ENCODE measurements around the gene MMP24OS.
"Not testable (repeated sequence)": the region's sequence is repeated elsewhere in the genome, so short reads cannot be mapped to it uniquely, and the experiment has no call there.

The MMP24OS gene

GRCh38 chr20:35317416-35318210, 39.7 kb upstream of the MMP24OS start:
- peak overlapping the region; percentile 82 for H3K27ac ChIP-seq (ENCODE audit: low read depth, low read length)
- H3K4me3 ChIP-seq (ENCODE audit: low read depth in 1 of 2, low read length in 2 of 2) = no peak overlapping the region
- H3K9me3 ChIP-seq (ENCODE audit: low read length) = no peaks in the 10 kb centered on the region
- H3K27me3 ChIP-seq (ENCODE audit: control insufficient read depth in 1 of 2, insufficient read depth in 2 of 2, low read length in 2 of 2) = no peaks in the 10 kb centered on the region
- no peak overlapping the region for H3K9ac ChIP-seq (ENCODE audit: low read length)
- H3K4me1 ChIP-seq (ENCODE audit: insufficient read depth, low read length) = peaks cover 46% of the 10 kb centered on the region
- H3K36me3 ChIP-seq (ENCODE audit: insufficient read depth, low read length) = no peaks in the 10 kb centered on the region

- Histone ChIP-seq H3K9me3 (ENCODE audit: low read length) (no peaks in the 10 kb centered on the region), H3K27ac (ENCODE audit: low read depth, low read length) (peak overlapping the region; percentile 10), H3K4me1 (ENCODE audit: insufficient read depth, low read length) (peaks cover 46% of the 10 kb centered on the region), H3K36me3 (ENCODE audit: insufficient read depth, low read length) (no peaks in the 10 kb centered on the region), H3K27me3 (ENCODE audit: control insufficient read depth in 1 of 2, insufficient read depth in 2 of 2, low read length in 2 of 2) (no peaks in the 10 kb centered on the region), H3K9ac (ENCODE audit: low read length) (no peak overlapping the region), H3K4me3 (ENCODE audit: low read depth in 1 of 2, low read length in 2 of 2) (no peak overlapping the region)
Measured at GRCh38 chr20:35316086-35316485, 38.2 kb upstream of the MMP24OS start.

- not testable (repeated sequence) for H3K9ac ChIP-seq (ENCODE audit: low read length); H3K27me3 ChIP-seq (ENCODE audit: control insufficient read depth in 1 of 2, insufficient read depth in 2 of 2, low read length in 2 of 2); H3K36me3 ChIP-seq (ENCODE audit: insufficient read depth, low read length); H3K4me3 ChIP-seq (ENCODE audit: low read depth in 1 of 2, low read length in 2 of 2); H3K9me3 ChIP-seq (ENCODE audit: low read length)
- peaks cover 44% of the 10 kb centered on the region for H3K4me1 ChIP-seq (ENCODE audit: insufficient read depth, low read length)
- H3K27ac ChIP-seq (ENCODE audit: low read depth, low read length) = peak overlapping the region; percentile 10
Measured at GRCh38 chr20:35315632-35316020, 37.7 kb upstream of the MMP24OS start.

- no peaks in the 10 kb centered on the region for H3K36me3 ChIP-seq (ENCODE audit: insufficient read depth, low read length)
- H3K9ac ChIP-seq (ENCODE audit: low read length) = no peak overlapping the region
- H3K4me3 ChIP-seq (ENCODE audit: low read depth in 1 of 2, low read length in 2 of 2) = no peak overlapping the region
- H3K4me1 ChIP-seq (ENCODE audit: insufficient read depth, low read length) = peaks cover 38% of the 10 kb centered on the region
- no peaks in the 10 kb centered on the region for H3K27me3 ChIP-seq (ENCODE audit: control insufficient read depth in 1 of 2, insufficient read depth in 2 of 2, low read length in 2 of 2)
- no peak overlapping the region for H3K27ac ChIP-seq (ENCODE audit: low read depth, low read length)
- H3K9me3 ChIP-seq (ENCODE audit: low read length) = no peaks in the 10 kb centered on the region
Measured at GRCh38 chr20:35314816-35315631, 37.1 kb upstream of the MMP24OS start.

GRCh38 chr20:35312318-35312717, 34.4 kb upstream of the MMP24OS start:
- no peak overlapping the region for H3K4me3 ChIP-seq (ENCODE audit: low read depth in 1 of 2, low read length in 2 of 2)
- no peaks in the 10 kb centered on the region for H3K9me3 ChIP-seq (ENCODE audit: low read length)
- H3K9ac ChIP-seq (ENCODE audit: low read length) = no peak overlapping the region
- no peaks in the 10 kb centered on the region for H3K27me3 ChIP-seq (ENCODE audit: control insufficient read depth in 1 of 2, insufficient read depth in 2 of 2, low read length in 2 of 2)
- no peak overlapping the region for H3K27ac ChIP-seq (ENCODE audit: low read depth, low read length)
- no peaks in the 10 kb centered on the region for H3K36me3 ChIP-seq (ENCODE audit: insufficient read depth, low read length)
- peaks cover 27% of the 10 kb centered on the region for H3K4me1 ChIP-seq (ENCODE audit: insufficient read depth, low read length)

GRCh38 chr20:35311822-35312221, 33.9 kb upstream of the MMP24OS start:
- no peak overlapping the region for H3K9ac ChIP-seq (ENCODE audit: low read length)
- H3K27ac ChIP-seq (ENCODE audit: low read depth, low read length) = no peak overlapping the region
- peaks cover 31% of the 10 kb centered on the region for H3K4me1 ChIP-seq (ENCODE audit: insufficient read depth, low read length)
- no peaks in the 10 kb centered on the region for H3K9me3 ChIP-seq (ENCODE audit: low read length)
- H3K4me3 ChIP-seq (ENCODE audit: low read depth in 1 of 2, low read length in 2 of 2) = no peak overlapping the region
- no peaks in the 10 kb centered on the region for H3K27me3 ChIP-seq (ENCODE audit: control insufficient read depth in 1 of 2, insufficient read depth in 2 of 2, low read length in 2 of 2)
- H3K36me3 ChIP-seq (ENCODE audit: insufficient read depth, low read length) = no peaks in the 10 kb centered on the region

- Histone ChIP-seq H3K9me3 (ENCODE audit: low read length) (no peaks in the 10 kb centered on the region), H3K27ac (ENCODE audit: low read depth, low read length) (no peak overlapping the region), H3K27me3 (ENCODE audit: control insufficient read depth in 1 of 2, insufficient read depth in 2 of 2, low read length in 2 of 2) (no peaks in the 10 kb centered on the region), H3K4me3 (ENCODE audit: low read depth in 1 of 2, low read length in 2 of 2) (no peak overlapping the region), H3K4me1 (ENCODE audit: insufficient read depth, low read length) (peaks cover 35% of the 10 kb centered on the region), H3K36me3 (ENCODE audit: insufficient read depth, low read length) (peaks cover 4% of the 10 kb centered on the region), H3K9ac (ENCODE audit: low read length) (no peak overlapping the region)
Measured at GRCh38 chr20:35311409-35311808, 33.5 kb upstream of the MMP24OS start.

- Histone ChIP-seq H3K27ac (ENCODE audit: low read depth, low read length) (peak overlapping the region; percentile 64), H3K9me3 (ENCODE audit: low read length) (no peaks in the 10 kb centered on the region), H3K36me3 (ENCODE audit: insufficient read depth, low read length) (peaks cover 8% of the 10 kb centered on the region), H3K4me1 (ENCODE audit: insufficient read depth, low read length) (peaks cover 47% of the 10 kb centered on the region), H3K27me3 (ENCODE audit: control insufficient read depth in 1 of 2, insufficient read depth in 2 of 2, low read length in 2 of 2) (no peaks in the 10 kb centered on the region), H3K9ac (ENCODE audit: low read length) (no peak overlapping the region), H3K4me3 (ENCODE audit: low read depth in 1 of 2, low read length in 2 of 2) (no peak overlapping the region)
Measured at GRCh38 chr20:35307666-35308653, 30.0 kb upstream of the MMP24OS start.

- H3K9me3 ChIP-seq (ENCODE audit: low read length) = no peaks in the 10 kb centered on the region
- no peak overlapping the region for H3K4me3 ChIP-seq (ENCODE audit: low read depth in 1 of 2, low read length in 2 of 2)
- H3K27ac ChIP-seq (ENCODE audit: low read depth, low read length) = peak overlapping the region; percentile 64
- peaks cover 8% of the 10 kb centered on the region for H3K36me3 ChIP-seq (ENCODE audit: insufficient read depth, low read length)
- no peak overlapping the region for H3K9ac ChIP-seq (ENCODE audit: low read length)
- no peaks in the 10 kb centered on the region for H3K27me3 ChIP-seq (ENCODE audit: control insufficient read depth in 1 of 2, insufficient read depth in 2 of 2, low read length in 2 of 2)
- peaks cover 57% of the 10 kb centered on the region for H3K4me1 ChIP-seq (ENCODE audit: insufficient read depth, low read length)
Measured at GRCh38 chr20:35306931-35307517, 29.1 kb upstream of the MMP24OS start.

GRCh38 chr20:35305682-35306556, 28.0 kb upstream of the MMP24OS start:
- H3K27ac ChIP-seq (ENCODE audit: low read depth, low read length) = peak overlapping the region; percentile 64
- no peaks in the 10 kb centered on the region for H3K9me3 ChIP-seq (ENCODE audit: low read length)
- no peak overlapping the region for H3K4me3 ChIP-seq (ENCODE audit: low read depth in 1 of 2, low read length in 2 of 2)
- peaks cover 61% of the 10 kb centered on the region for H3K4me1 ChIP-seq (ENCODE audit: insufficient read depth, low read length)
- H3K27me3 ChIP-seq (ENCODE audit: control insufficient read depth in 1 of 2, insufficient read depth in 2 of 2, low read length in 2 of 2) = no peaks in the 10 kb centered on the region
- peaks cover 8% of the 10 kb centered on the region for H3K36me3 ChIP-seq (ENCODE audit: insufficient read depth, low read length)
- no peak overlapping the region for H3K9ac ChIP-seq (ENCODE audit: low read length)
